ENCODE results near the gene SWT1. TPM values are rescaled to one million over a fixed set of nuclear protein-coding genes. Genes with fewer than 3 reads are reported as not detected.
A peak's percentile ranks its signal among the peaks of the same experiment; 100 is the strongest.
"Not testable (repeated sequence)": the region's sequence is repeated elsewhere in the genome, so short reads cannot be mapped to it uniquely, and the experiment has no call there.

The SWT1 gene
- total RNA-seq, 2 donors from 2014 or later: 5.2 to 9.4 TPM

DNA sequence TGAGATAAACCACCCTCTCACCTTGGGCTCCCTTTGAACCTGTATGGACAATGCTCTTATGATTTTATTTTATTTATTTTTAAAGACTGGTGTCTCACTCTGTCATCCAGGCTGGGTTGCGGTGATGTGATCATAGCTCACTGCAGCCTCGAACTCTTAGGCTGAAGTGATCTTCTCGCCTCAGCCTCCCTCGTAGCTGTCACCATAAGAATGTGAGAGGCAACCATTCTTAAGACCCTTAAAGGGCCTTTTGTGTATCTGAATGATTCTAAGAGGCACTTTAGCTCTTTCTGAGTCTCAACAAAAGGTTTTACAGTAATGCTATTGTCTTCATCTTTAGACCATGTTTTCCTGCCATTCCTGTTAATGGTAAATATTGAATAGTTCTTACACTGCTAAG is 93.1 kb downstream of the SWT1 start:
- no peak overlapping the region for H3K4me3 Mint-ChIP-seq
- no peak for ATAC-seq (replicated peaks)
- no peak overlapping the region for H3K27ac Mint-ChIP-seq
- H3K27me3 Mint-ChIP-seq: no peaks in the 10 kb centered on the region
- peaks cover 5% of the 10 kb centered on the region for H3K4me1 Mint-ChIP-seq
- H3K9me3 Mint-ChIP-seq: peaks cover 3% of the 10 kb centered on the region
- no peaks in the 10 kb centered on the region for H3K36me3 Mint-ChIP-seq (ENCODE audit: low read depth)

- not testable (repeated sequence) for H3K36me3 Mint-ChIP-seq (ENCODE audit: low read depth); H3K4me3 Mint-ChIP-seq; H3K27ac Mint-ChIP-seq; ATAC-seq (replicated peaks); H3K9me3 Mint-ChIP-seq; H3K27me3 Mint-ChIP-seq; H3K4me1 Mint-ChIP-seq
Observed at GRCh38 chr1:185251928-185252327, 95.0 kb downstream of the SWT1 start.

- H3K9me3 Mint-ChIP-seq; ATAC-seq (replicated peaks); H3K27ac Mint-ChIP-seq: not testable (repeated sequence)
Observed at GRCh38 chr1:185252404-185252803, 95.4 kb downstream of the SWT1 start.

DNA sequence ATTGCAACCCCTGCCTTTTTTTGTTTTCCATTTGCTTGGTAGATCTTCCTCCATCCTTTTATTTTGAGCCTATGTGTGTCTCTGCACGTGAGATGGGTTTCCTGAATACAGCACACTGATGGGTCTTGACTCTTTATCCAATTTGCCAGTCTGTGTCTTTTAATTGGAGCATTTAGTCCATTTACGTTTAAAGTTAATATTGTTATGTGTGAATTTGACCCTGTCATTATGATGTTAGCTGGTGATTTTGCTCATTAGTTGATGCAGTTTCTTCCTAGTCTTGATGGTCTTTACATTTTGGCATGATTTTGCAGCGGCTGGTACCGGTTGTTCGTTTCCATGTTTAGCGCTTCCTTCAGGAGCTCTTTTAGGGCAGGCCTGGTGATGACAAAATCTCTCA is 98.6 kb downstream of the SWT1 start:
- not testable (repeated sequence) for H3K27ac Mint-ChIP-seq, H3K4me3 Mint-ChIP-seq

More at GRCh38 chr1:185252404-185252803, 95.4 kb downstream of the SWT1 start:
- H3K27me3 Mint-ChIP-seq; H3K4me1 Mint-ChIP-seq; H3K4me3 Mint-ChIP-seq; H3K36me3 Mint-ChIP-seq (ENCODE audit: low read depth): not testable (repeated sequence)

DNA sequence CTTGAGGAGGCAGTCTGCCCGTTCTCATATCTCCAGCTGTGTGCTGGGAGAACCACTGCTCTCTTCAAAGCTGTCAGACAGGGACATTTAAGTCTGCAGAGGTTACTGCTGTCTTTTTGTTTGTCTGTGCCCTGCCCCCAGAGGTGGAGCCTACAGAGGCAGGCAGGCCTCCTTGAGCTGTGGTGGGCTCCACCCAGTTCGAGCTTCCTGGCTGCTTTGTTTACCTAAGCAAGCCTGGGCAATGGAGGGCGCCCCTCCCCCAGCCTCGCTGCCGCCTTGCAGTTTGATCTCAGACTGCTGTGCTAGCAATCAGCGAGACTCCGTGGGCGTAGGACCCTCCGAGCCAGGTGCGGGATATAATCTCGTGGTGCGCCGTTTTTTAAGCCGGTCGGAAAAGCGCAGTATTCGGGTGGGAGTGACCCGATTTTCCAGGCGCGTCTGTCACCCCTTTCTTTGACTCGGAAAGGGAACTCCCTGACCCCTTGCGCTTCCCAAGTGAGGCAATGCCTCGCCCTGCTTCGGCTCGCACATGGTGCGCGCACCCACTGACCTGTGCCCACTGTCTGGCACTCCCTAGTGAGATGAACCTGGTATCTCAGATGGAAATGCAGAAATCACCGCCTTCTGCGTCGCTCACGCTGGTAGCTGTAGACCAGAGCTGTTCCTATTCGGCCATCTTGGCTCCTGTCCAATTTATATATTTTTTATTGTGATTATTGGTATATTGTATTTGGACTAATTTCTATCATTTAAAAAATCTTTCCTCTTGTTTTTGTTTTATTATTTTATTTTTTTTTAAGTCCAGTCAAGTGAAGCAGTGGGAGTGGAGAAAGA is 100.4 kb downstream of the SWT1 start:
- Mint-ChIP-seq H3K4me1 (peaks cover 13% of the 10 kb centered on the region), H3K4me3 (peak overlapping the region; percentile 27)
- H3K9me3 Mint-ChIP-seq; H3K27me3 Mint-ChIP-seq; ATAC-seq (replicated peaks); H3K27ac Mint-ChIP-seq; H3K36me3 Mint-ChIP-seq (ENCODE audit: low read depth): not testable (repeated sequence)

More for the DNA sequence above, 98.6 kb downstream of the SWT1 start:
- H3K27me3 Mint-ChIP-seq; H3K36me3 Mint-ChIP-seq (ENCODE audit: low read depth); H3K9me3 Mint-ChIP-seq; ATAC-seq (replicated peaks): not testable (repeated sequence)
- peaks cover 13% of the 10 kb centered on the region for H3K4me1 Mint-ChIP-seq

- peaks cover 9% of the 10 kb centered on the region for H3K9me3 Mint-ChIP-seq
- H3K27ac Mint-ChIP-seq: no peak overlapping the region
- ATAC-seq (replicated peaks): no peak
- H3K4me1 Mint-ChIP-seq: peaks cover 13% of the 10 kb centered on the region
- no peaks in the 10 kb centered on the region for H3K36me3 Mint-ChIP-seq (ENCODE audit: low read depth)
- H3K27me3 Mint-ChIP-seq: no peaks in the 10 kb centered on the region
- peak overlapping the region; percentile 27 for H3K4me3 Mint-ChIP-seq
Observed at GRCh38 chr1:185257950-185258208, 100.9 kb downstream of the SWT1 start.

DNA sequence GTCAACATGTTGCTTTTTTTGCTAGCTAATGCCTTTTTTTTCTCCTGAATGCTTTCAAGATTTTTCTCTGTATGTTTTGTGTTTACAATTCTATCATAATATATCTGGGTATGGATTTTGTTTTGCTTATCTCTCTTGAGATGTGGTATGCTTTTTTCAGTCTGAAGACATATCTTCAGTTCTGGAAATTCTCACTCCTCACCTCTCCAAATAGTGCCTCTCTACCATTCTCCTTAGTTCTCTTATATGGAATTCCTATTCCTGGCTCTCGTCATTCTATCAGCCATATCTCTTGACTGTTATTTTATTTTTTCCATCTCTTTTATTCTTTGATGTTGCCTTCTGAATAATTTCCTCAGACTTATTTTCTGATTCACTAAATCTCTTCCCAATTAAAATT is 101.7 kb downstream of the SWT1 start:
- Mint-ChIP-seq H3K9me3 (peaks cover 9% of the 10 kb centered on the region), H3K27me3 (no peaks in the 10 kb centered on the region), H3K4me1 (peaks cover 13% of the 10 kb centered on the region), H3K4me3 (peak overlapping the region; percentile 27), H3K27ac (no peak overlapping the region), H3K36me3 (ENCODE audit: low read depth) (no peaks in the 10 kb centered on the region)
- no peak for ATAC-seq (replicated peaks)

DNA sequence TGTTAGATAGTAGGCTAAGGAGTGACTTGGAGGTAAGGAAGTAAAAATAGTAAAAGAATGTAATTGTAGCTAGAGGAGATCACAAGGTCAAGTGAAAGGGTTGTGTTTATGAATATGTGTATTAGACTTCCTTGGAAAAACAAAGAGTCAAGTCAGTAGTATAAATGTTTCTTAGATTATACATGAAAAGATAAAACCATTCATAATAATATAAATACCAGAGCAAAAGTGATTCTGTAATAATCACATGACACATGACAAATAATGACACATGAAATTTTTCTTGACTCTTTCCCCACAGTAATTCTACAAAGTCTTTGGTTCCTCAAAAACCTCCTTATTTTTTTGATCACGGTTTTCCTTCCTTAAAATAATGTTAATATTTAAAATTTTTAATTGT is 103.6 kb downstream of the SWT1 start:
- H3K27ac Mint-ChIP-seq: no peak overlapping the region
- ATAC-seq (replicated peaks): no peak
- H3K4me1 Mint-ChIP-seq: peaks cover 13% of the 10 kb centered on the region
- no peaks in the 10 kb centered on the region for H3K36me3 Mint-ChIP-seq (ENCODE audit: low read depth)
- H3K4me3 Mint-ChIP-seq: no peak overlapping the region
- peaks cover 9% of the 10 kb centered on the region for H3K9me3 Mint-ChIP-seq
- H3K27me3 Mint-ChIP-seq: no peaks in the 10 kb centered on the region

DNA sequence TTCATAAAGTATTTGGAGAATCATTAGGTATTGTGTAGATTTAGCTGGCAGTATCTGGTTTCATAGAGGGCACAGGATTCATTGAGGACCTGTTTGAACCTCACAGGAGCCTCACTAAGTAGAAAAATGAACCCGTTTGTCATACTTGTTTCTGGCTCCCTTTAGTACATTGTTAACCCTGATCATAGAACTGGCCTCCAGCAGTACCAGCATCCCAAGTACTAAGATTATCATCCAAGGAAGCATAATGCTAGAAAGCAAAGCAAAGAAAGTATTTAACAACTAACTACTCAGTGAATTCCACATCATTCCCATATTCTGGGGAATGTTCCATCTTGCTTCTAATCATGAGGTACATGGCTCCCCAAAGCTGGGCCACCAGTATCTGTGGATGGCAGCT is 105.2 kb downstream of the SWT1 start:
- no peaks in the 10 kb centered on the region for H3K36me3 Mint-ChIP-seq (ENCODE audit: low read depth)
- H3K27me3 Mint-ChIP-seq: no peaks in the 10 kb centered on the region
- no peak for ATAC-seq (replicated peaks)
- no peak overlapping the region for H3K4me3 Mint-ChIP-seq
- H3K27ac Mint-ChIP-seq: no peak overlapping the region
- H3K9me3 Mint-ChIP-seq: peaks cover 9% of the 10 kb centered on the region
- peaks cover 13% of the 10 kb centered on the region for H3K4me1 Mint-ChIP-seq

DNA sequence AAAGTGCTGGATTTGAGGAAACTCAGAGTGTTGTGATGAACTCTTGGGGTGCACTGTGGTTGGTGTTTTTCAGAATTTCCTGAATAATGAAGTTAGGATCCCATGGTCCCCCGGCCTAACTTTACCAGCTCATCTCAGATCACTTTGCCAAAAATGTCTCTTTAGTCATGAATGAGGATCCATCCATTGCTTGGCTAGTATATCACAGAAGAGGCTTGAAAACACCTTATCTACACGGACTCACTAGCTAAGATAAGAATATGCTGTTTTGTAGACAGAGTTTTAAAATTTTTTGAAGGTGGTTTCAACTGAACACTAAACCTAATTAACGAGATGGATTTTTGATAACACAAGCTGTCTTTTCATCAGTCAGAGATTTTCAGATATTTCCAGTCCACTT is 106.3 kb downstream of the SWT1 start:
- Mint-ChIP-seq H3K4me3 (no peak overlapping the region), H3K27me3 (no peaks in the 10 kb centered on the region), H3K27ac (no peak overlapping the region), H3K4me1 (peaks cover 8% of the 10 kb centered on the region), H3K36me3 (ENCODE audit: low read depth) (no peaks in the 10 kb centered on the region), H3K9me3 (peaks cover 9% of the 10 kb centered on the region)
- ATAC-seq (replicated peaks): no peak

DNA sequence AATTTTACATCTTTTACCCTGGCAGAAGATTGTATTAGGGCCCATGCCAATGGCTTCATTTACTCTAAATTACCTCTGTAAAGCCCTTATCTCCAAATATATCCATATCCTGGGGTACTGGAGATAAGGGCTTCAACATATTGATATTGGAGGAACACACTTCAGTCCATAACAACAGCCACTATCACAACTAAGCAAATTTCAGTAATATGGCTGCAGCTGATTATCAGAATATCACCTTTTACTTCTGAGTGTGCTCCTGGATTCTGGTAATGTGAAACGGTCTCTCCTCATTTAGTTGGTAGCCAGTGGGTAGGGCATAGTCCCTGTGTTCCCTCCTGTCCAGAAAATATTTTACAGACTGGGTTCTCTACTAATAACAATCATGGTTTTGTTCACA is 106.8 kb downstream of the SWT1 start:
- no peaks in the 10 kb centered on the region for H3K27me3 Mint-ChIP-seq
- H3K27ac Mint-ChIP-seq: no peak overlapping the region
- peaks cover 3% of the 10 kb centered on the region for H3K4me1 Mint-ChIP-seq
- H3K36me3 Mint-ChIP-seq (ENCODE audit: low read depth): no peaks in the 10 kb centered on the region
- H3K9me3 Mint-ChIP-seq: peaks cover 9% of the 10 kb centered on the region
- no peak overlapping the region for H3K4me3 Mint-ChIP-seq
- ATAC-seq (replicated peaks): no peak

DNA sequence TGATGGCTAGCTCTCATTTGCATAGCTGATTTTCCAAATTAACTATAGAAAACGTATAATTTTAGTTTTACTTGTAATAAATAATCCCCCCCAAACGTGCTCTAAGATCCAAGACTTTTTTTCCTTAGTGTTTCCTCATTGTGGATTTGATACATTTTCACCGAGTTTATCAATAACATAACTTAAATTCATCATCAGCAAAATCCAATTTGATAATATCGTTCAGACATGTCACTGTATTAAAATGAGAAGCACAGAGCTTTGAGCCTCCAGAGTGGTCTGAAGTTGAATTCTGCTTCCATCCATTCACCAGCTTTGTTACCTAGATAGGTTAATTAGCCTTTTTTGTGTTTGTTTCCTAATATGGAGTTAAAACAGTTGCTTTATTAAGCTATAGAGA is 108.3 kb downstream of the SWT1 start:
- Mint-ChIP-seq H3K4me1 (no peaks in the 10 kb centered on the region), H3K27me3 (no peaks in the 10 kb centered on the region)

GRCh38 chr1:185267301-185267700 is 110.3 kb downstream of the SWT1 start:
- Mint-ChIP-seq H3K36me3 (ENCODE audit: low read depth) (no peaks in the 10 kb centered on the region), H3K27me3 (no peaks in the 10 kb centered on the region), H3K9me3 (no peaks in the 10 kb centered on the region), H3K27ac (no peak overlapping the region), H3K4me3 (no peak overlapping the region), H3K4me1 (no peaks in the 10 kb centered on the region)
- no peak for ATAC-seq (replicated peaks)

More for the DNA sequence above, 108.3 kb downstream of the SWT1 start:
- peaks cover 2% of the 10 kb centered on the region for H3K9me3 Mint-ChIP-seq
- H3K27ac Mint-ChIP-seq: no peak overlapping the region
- no peaks in the 10 kb centered on the region for H3K36me3 Mint-ChIP-seq (ENCODE audit: low read depth)
- no peak for ATAC-seq (replicated peaks)
- H3K4me3 Mint-ChIP-seq: no peak overlapping the region

GRCh38 chr1:185267701-185268100 is 110.7 kb downstream of the SWT1 start:
- H3K27ac Mint-ChIP-seq: no peak overlapping the region
- no peaks in the 10 kb centered on the region for H3K27me3 Mint-ChIP-seq
- H3K4me1 Mint-ChIP-seq: no peaks in the 10 kb centered on the region
- no peaks in the 10 kb centered on the region for H3K36me3 Mint-ChIP-seq (ENCODE audit: low read depth)
- H3K4me3 Mint-ChIP-seq: no peak overlapping the region
- no peaks in the 10 kb centered on the region for H3K9me3 Mint-ChIP-seq
- ATAC-seq (replicated peaks): no peak

DNA sequence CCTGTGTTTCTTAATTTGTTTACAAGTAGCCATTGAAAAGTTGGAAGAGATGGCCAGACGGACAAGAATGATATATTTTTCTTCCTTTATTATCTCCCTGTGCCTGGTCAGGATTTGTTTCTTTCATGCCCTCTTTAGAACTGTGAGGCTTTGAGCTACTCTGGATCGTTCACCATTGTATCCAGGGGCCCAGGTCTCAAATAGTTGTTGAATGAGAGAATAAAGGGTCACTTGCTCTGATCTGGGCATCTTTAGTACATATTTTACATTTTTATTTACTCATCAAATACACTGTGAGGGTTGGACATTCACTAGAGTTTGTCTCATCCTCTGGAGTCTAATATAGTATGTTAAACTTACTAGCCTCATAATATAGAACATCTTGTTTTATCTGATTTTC is 111.4 kb downstream of the SWT1 start:
- H3K4me1 Mint-ChIP-seq: no peaks in the 10 kb centered on the region
- H3K9me3 Mint-ChIP-seq: no peaks in the 10 kb centered on the region
- ATAC-seq (replicated peaks): no peak
- H3K4me3 Mint-ChIP-seq: no peak overlapping the region
- H3K27me3 Mint-ChIP-seq: no peaks in the 10 kb centered on the region
- no peaks in the 10 kb centered on the region for H3K36me3 Mint-ChIP-seq (ENCODE audit: low read depth)
- no peak overlapping the region for H3K27ac Mint-ChIP-seq

GRCh38 chr1:185271921-185272320 is 115.0 kb downstream of the SWT1 start:
- no peak overlapping the region for H3K27ac Mint-ChIP-seq
- H3K9me3 Mint-ChIP-seq: no peaks in the 10 kb centered on the region
- no peaks in the 10 kb centered on the region for H3K36me3 Mint-ChIP-seq (ENCODE audit: low read depth)
- H3K4me3 Mint-ChIP-seq: no peak overlapping the region
- H3K27me3 Mint-ChIP-seq: no peaks in the 10 kb centered on the region
- H3K4me1 Mint-ChIP-seq: no peaks in the 10 kb centered on the region
- no peak for ATAC-seq (replicated peaks)

Data from activated T-helper 17 cell treated with anti-CD3 and anti-CD28 coated beads, Interleukin-2, amount 50 U/mL, for 72 hours (primary cell).